ENCODE measurements around the gene B3GNT9.

The B3GNT9 gene

DNA sequence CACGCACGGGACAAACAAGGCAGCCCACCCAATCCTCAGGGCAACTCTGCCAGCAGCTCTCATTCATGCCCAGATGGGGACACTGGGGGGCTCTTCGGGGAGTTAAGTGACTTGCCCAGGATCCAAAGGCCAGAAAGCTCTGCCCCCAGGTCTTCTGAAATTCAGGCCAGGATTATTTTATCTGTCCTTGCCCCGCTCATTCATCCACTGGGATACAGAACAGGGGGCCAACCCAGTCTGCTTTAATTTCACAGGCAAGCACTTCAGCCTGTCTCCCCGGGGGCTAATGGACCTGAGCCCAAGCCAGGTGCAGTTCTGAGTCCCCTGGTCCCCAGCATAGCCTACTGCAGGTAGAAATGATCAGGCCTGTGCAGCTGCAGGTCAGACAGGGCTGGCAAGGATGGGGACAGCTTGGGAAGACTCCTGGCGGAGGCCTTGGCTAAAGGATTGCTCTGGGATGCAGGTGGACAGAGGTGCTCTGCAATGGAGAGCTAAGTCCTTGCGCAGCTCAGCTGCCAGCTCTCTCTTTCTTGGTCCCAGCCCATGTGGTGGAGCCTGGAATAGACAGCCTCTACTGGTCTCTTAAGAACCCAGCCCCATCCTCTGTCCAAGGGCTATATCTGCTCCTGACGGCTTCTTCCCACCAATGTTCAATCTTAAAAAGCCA, 766 bp upstream of the B3GNT9 start:
- Histone ChIP-seq H3K36me3 (ENCODE audit: control insufficient read depth, insufficient read depth, low read length) (peaks cover 10% of the 10 kb centered on the region), H3K27ac (ENCODE audit: insufficient read depth, low read length, poor library complexity, severe bottlenecking) (no peak overlapping the region), H3K9me3 (ENCODE audit: control insufficient read depth, low read length) (no peaks in the 10 kb centered on the region), H3K4me1 (ENCODE audit: control insufficient read depth, insufficient read depth, low read length, poor library complexity, severe bottlenecking) (peaks cover 28% of the 10 kb centered on the region), H3K4me3 (ENCODE audit: insufficient read depth, low read depth, low read length, poor library complexity, severe bottlenecking) (no peak overlapping the region), H3K27me3 (replicated peaks; ENCODE audit: control insufficient read depth, insufficient read depth, low read length, poor library complexity, severe bottlenecking) (no peaks in the 10 kb centered on the region)
- no peak for DNase-seq

- Histone ChIP-seq H3K36me3 (ENCODE audit: control insufficient read depth, insufficient read depth, low read length) (peaks cover 24% of the 10 kb centered on the region), H3K9me3 (ENCODE audit: control insufficient read depth, low read length) (no peaks in the 10 kb centered on the region), H3K27me3 (replicated peaks; ENCODE audit: control insufficient read depth, insufficient read depth, low read length, poor library complexity, severe bottlenecking) (no peaks in the 10 kb centered on the region), H3K4me1 (ENCODE audit: control insufficient read depth, insufficient read depth, low read length, poor library complexity, severe bottlenecking) (peaks cover 15% of the 10 kb centered on the region), H3K4me3 (ENCODE audit: insufficient read depth, low read depth, low read length, poor library complexity, severe bottlenecking) (peak overlapping the region; percentile 78), H3K27ac (ENCODE audit: insufficient read depth, low read length, poor library complexity, severe bottlenecking) (peak overlapping the region; percentile 53)
- no peak for DNase-seq
Measured at GRCh38 chr16:67150047-67150832, 558 bp downstream of the B3GNT9 start.

GRCh38 chr16:67149276-67150046, 1.3 kb downstream of the B3GNT9 start:
- DNase-seq = no peak
- no peaks in the 10 kb centered on the region for H3K9me3 ChIP-seq (ENCODE audit: control insufficient read depth, low read length)
- peak overlapping the region; percentile 78 for H3K4me3 ChIP-seq (ENCODE audit: insufficient read depth, low read depth, low read length, poor library complexity, severe bottlenecking)
- H3K27ac ChIP-seq (ENCODE audit: insufficient read depth, low read length, poor library complexity, severe bottlenecking) = no peak overlapping the region
- H3K4me1 ChIP-seq (ENCODE audit: control insufficient read depth, insufficient read depth, low read length, poor library complexity, severe bottlenecking) = peaks cover 12% of the 10 kb centered on the region
- H3K36me3 ChIP-seq (ENCODE audit: control insufficient read depth, insufficient read depth, low read length) = peaks cover 31% of the 10 kb centered on the region
- H3K27me3 ChIP-seq (replicated peaks; ENCODE audit: control insufficient read depth, insufficient read depth, low read length, poor library complexity, severe bottlenecking) = no peaks in the 10 kb centered on the region

GRCh38 chr16:67148656-67149275, 2.0 kb downstream of the B3GNT9 start:
- Histone ChIP-seq H3K36me3 (ENCODE audit: control insufficient read depth, insufficient read depth, low read length) (peaks cover 37% of the 10 kb centered on the region), H3K27ac (ENCODE audit: insufficient read depth, low read length, poor library complexity, severe bottlenecking) (no peak overlapping the region), H3K9me3 (ENCODE audit: control insufficient read depth, low read length) (no peaks in the 10 kb centered on the region), H3K4me1 (ENCODE audit: control insufficient read depth, insufficient read depth, low read length, poor library complexity, severe bottlenecking) (peaks cover 8% of the 10 kb centered on the region), H3K4me3 (ENCODE audit: insufficient read depth, low read depth, low read length, poor library complexity, severe bottlenecking) (no peak overlapping the region), H3K27me3 (replicated peaks; ENCODE audit: control insufficient read depth, insufficient read depth, low read length, poor library complexity, severe bottlenecking) (no peaks in the 10 kb centered on the region)
- no peak for DNase-seq

GRCh38 chr16:67148221-67148620, 2.6 kb downstream of the B3GNT9 start:
- no peaks in the 10 kb centered on the region for H3K9me3 ChIP-seq (ENCODE audit: control insufficient read depth, low read length)
- H3K36me3 ChIP-seq (ENCODE audit: control insufficient read depth, insufficient read depth, low read length) = peaks cover 41% of the 10 kb centered on the region
- H3K4me3 ChIP-seq (ENCODE audit: insufficient read depth, low read depth, low read length, poor library complexity, severe bottlenecking) = no peak overlapping the region
- DNase-seq = no peak
- H3K27ac ChIP-seq (ENCODE audit: insufficient read depth, low read length, poor library complexity, severe bottlenecking) = no peak overlapping the region
- no peaks in the 10 kb centered on the region for H3K27me3 ChIP-seq (replicated peaks; ENCODE audit: control insufficient read depth, insufficient read depth, low read length, poor library complexity, severe bottlenecking)
- peaks cover 4% of the 10 kb centered on the region for H3K4me1 ChIP-seq (ENCODE audit: control insufficient read depth, insufficient read depth, low read length, poor library complexity, severe bottlenecking)

DNA sequence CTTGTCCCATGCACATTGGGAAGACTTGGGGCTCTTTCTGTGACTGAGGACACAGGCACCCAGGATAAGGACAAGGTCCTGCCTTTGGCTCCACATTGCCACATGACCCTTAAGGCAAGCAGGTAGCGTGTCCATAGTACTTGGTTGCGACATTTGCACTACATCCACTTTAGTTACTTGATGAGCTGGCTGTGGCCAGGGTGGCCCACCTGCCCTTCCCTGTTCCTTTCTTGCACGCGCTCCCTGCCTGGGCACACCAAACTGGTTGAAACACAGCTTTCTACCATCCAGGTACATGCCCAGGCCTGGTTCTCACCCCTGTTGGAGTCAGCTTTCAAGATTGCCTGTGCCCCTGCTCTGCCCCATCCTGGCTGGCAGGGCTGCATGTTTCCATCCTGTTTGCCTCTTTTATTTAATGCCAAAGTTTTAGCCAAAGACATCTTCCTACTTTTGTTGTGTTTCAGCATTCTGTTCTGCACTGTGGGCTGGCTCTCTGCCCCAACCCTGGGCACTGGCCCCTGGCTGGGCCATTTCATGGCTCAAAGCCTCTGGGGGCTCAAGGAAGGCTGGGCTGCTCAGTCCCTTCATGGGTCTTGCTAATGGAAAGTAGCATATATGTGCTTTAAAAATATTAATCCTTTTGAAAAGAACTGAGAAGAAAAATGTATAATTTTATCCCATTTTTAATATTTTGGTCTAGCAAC, 3.2 kb downstream of the B3GNT9 start:
- Histone ChIP-seq H3K9me3 (ENCODE audit: control insufficient read depth, low read length) (no peaks in the 10 kb centered on the region), H3K27ac (ENCODE audit: insufficient read depth, low read length, poor library complexity, severe bottlenecking) (no peak overlapping the region), H3K36me3 (ENCODE audit: control insufficient read depth, insufficient read depth, low read length) (peaks cover 45% of the 10 kb centered on the region)

GRCh38 chr16:67146523-67147357, 4.1 kb downstream of the B3GNT9 start:
- H3K9me3 ChIP-seq (ENCODE audit: control insufficient read depth, low read length) = no peaks in the 10 kb centered on the region
- no peak overlapping the region for H3K4me3 ChIP-seq (ENCODE audit: insufficient read depth, low read depth, low read length, poor library complexity, severe bottlenecking)
- no peaks in the 10 kb centered on the region for H3K27me3 ChIP-seq (replicated peaks; ENCODE audit: control insufficient read depth, insufficient read depth, low read length, poor library complexity, severe bottlenecking)
- no peak for DNase-seq
- peaks cover 54% of the 10 kb centered on the region for H3K36me3 ChIP-seq (ENCODE audit: control insufficient read depth, insufficient read depth, low read length)
- H3K27ac ChIP-seq (ENCODE audit: insufficient read depth, low read length, poor library complexity, severe bottlenecking) = no peak overlapping the region
- peaks cover 4% of the 10 kb centered on the region for H3K4me1 ChIP-seq (ENCODE audit: control insufficient read depth, insufficient read depth, low read length, poor library complexity, severe bottlenecking)

More for the DNA sequence above, 3.2 kb downstream of the B3GNT9 start:
- Histone ChIP-seq H3K4me3 (ENCODE audit: insufficient read depth, low read depth, low read length, poor library complexity, severe bottlenecking) (no peak overlapping the region), H3K27me3 (replicated peaks; ENCODE audit: control insufficient read depth, insufficient read depth, low read length, poor library complexity, severe bottlenecking) (no peaks in the 10 kb centered on the region), H3K4me1 (ENCODE audit: control insufficient read depth, insufficient read depth, low read length, poor library complexity, severe bottlenecking) (peaks cover 4% of the 10 kb centered on the region)
- no peak for DNase-seq

DNA sequence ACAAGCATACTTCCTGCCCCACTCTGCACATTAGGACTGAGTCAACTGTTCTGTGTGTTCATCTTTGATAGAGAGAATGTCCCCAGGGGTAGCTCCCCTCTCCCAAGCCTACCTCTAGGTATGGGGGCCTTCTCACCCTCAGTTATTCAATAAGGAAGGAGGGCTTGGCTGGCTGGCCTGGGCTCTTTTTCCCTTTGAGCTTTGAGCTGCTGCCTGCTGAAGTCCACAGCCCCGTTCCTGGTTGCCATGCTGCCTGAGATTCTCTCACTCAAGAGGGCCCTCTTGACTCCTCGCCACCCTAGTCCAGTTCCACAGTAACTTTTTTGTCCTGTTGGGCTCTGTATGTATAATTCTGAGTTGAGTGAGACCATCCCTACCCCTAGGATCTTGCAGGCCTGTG, 5.1 kb downstream of the B3GNT9 start:
- Histone ChIP-seq H3K27me3 (replicated peaks; ENCODE audit: control insufficient read depth, insufficient read depth, low read length, poor library complexity, severe bottlenecking) (no peaks in the 10 kb centered on the region), H3K4me1 (ENCODE audit: control insufficient read depth, insufficient read depth, low read length, poor library complexity, severe bottlenecking) (no peaks in the 10 kb centered on the region), H3K36me3 (ENCODE audit: control insufficient read depth, insufficient read depth, low read length) (peaks cover 63% of the 10 kb centered on the region), H3K4me3 (ENCODE audit: insufficient read depth, low read depth, low read length, poor library complexity, severe bottlenecking) (no peak overlapping the region), H3K27ac (ENCODE audit: insufficient read depth, low read length, poor library complexity, severe bottlenecking) (peak overlapping the region; percentile 2), H3K9me3 (ENCODE audit: control insufficient read depth, low read length) (no peaks in the 10 kb centered on the region)
- DNase-seq = no peak

GRCh38 chr16:67144943-67145342, 5.9 kb downstream of the B3GNT9 start:
- Histone ChIP-seq H3K36me3 (ENCODE audit: control insufficient read depth, insufficient read depth, low read length) (peaks cover 71% of the 10 kb centered on the region), H3K27me3 (replicated peaks; ENCODE audit: control insufficient read depth, insufficient read depth, low read length, poor library complexity, severe bottlenecking) (no peaks in the 10 kb centered on the region), H3K4me3 (ENCODE audit: insufficient read depth, low read depth, low read length, poor library complexity, severe bottlenecking) (no peak overlapping the region), H3K9me3 (ENCODE audit: control insufficient read depth, low read length) (no peaks in the 10 kb centered on the region), H3K4me1 (ENCODE audit: control insufficient read depth, insufficient read depth, low read length, poor library complexity, severe bottlenecking) (no peaks in the 10 kb centered on the region), H3K27ac (ENCODE audit: insufficient read depth, low read length, poor library complexity, severe bottlenecking) (no peak overlapping the region)
- no peak for DNase-seq
